Ecto neural progenitor cell (in vitro differentiated cells): ENCODE results near the gene MYDGF.
A peak's percentile ranks its signal among the peaks of the same experiment; 100 is the strongest.

Experiments used
- DNase-seq: peaks from one replicate; pipeline ENCODE4 v3.0.0-alpha.2; 2018; ENCODE audit warnings: low spot score

The MYDGF gene

GRCh38 chr19:4641132-4641531 lies 29.0 kb downstream of the MYDGF start:
- no peak for DNase-seq

GRCh38 chr19:4640247-4641000 lies 29.7 kb downstream of the MYDGF start:
- DNase-seq = no peak

DNA sequence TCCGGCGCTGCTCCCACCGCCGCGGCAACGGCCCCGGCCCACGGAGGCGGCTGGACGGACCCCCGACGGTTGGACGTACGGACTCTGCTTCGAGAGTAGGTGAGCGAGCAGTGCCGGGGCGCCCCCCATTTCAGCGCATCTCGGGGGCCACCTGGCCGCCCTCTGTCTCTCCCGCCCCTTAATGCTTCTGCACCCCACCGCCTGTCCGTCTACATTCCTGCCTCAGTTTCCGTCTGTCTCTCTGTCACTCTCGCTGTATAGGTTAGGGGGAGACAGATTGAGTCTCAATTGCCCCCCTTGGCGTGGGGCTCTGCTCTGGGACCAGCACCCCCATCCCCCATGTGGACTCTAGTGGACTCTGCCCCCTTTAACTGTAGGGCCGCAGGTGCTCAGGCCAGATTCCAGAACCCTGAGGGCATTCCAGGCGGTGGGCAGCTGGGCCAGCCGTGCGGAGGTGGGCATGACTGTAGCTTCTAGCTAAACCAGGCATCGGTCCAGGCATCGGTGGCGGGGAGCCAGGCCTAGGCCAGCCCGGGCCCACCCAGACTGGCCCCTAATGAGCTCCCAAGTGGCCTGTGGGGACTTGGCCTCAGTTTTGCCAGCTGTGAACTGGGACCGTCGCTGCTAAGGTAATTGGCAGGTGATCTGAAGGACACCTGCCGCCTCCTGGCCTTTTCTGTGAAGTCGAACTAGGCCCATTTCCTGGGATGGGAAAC lies 30.5 kb downstream of the MYDGF start:
- DNase-seq = no peak

- DNase-seq = peak; percentile 99
Measured at GRCh38 chr19:4638828-4639530, 31.2 kb downstream of the MYDGF start, which contains the start of gene TNFAIP8L1. Gene TNFAIP8L1, plus strand, starts transcription at chr19:4639516. Its CDS starts 12,354 bp downstream, at chr19:4651870.

DNA sequence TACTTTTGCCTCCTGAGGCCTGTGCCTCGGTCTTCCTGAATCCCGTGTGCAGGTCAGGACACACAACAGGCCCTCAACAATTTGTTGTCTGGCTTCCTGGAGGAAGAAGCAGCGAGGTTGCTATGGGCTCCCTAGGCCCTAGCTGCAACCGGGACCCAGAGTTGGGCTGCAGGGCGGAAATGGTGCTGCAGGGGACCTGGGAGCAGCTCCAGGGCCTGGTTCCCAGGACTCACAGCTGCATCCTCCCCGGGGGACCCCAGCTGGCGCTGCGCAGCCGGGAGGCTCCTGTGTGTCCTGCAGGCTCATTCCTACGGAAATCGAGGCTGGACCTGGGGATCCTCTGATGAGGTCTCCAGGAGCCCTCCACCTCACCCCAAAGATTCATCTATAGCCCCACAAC lies 31.8 kb downstream of the MYDGF start:
- no peak for DNase-seq

DNA sequence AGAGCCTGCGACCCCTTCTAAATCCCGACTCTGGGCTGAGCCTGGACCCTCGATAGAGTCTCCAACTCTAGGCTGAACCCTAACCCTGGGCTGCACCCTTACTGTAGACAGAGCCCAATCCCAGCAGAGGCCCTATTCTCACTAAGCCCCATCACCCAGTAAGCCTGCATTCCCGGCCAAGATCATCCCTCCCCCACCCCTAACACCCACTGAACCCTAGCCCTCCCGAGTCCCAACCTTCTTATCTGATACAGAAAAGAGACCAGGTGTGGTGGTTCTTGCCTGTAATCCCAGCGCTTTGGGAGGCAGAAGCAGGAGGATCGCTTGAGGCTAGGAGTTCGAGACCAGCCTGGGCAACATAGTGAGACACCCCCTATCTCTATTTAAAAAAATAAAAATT lies 33.4 kb downstream of the MYDGF start:
- no peak for DNase-seq

DNA sequence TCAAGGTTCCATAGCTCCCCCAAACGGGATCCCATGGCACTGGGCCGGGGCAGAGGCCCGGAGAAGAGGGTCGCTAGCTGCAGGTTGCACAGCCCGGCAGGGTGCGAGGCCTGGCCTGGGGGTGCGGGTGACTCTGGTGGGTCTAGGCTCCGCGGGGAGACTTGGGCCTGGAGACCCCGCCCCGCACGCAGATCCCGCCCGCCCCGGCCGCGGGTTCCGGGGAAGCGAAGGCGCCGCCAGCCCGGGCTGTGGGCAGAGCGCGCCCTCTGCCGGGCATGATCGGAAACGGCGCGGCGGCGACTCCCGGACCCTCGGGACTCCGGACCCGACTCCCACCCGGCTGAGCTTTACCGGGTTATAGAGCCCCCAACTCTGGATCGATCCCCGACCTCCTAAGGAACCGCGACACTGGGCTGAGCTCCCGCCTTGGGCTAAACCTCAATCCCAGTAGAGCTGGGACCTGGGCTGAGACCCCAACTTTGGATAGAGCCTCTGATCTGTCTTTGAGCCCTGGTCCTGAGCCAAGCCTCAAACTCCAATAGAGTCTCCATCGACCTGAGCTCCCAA lies 33.9 kb downstream of the MYDGF start:
- peak; percentile 89 for DNase-seq

GRCh38 chr19:4635754-4636116 lies 34.4 kb downstream of the MYDGF start:
- DNase-seq = no peak

GRCh38 chr19:4633140-4633967 lies 36.8 kb downstream of the MYDGF start:
- DNase-seq = peak; percentile 64

DNA sequence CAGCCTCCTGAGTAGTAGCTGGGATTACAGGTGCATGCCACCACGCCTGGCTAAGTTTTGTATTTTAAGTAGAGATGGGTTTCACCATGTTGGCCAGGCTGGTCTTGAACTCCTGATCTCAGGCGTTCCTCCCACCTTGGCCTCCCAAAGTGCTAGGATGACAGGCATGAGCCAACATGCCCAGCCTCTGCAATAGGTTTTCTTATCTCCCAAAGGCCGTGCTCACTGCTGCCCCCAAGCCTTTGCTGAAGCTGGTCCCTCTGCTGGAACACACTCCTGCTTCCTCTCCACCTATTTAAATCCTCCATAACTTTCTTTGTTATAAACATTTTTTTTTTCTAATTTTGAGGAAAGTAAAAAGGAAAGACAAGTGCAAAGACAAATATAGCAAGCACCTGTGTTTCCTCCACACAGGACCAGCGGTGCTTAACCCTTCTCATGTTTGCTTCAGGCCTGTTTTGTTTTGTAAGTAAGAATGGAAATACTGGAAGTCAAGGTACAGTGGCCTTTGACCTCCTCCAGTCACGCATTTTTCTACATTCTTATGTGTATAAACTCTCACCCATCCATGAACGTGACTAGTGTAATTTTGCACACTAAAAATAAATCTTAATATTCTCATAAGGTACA lies 45.3 kb downstream of the MYDGF start:
- no peak for DNase-seq

- DNase-seq = no peak
Measured at GRCh38 chr19:4624301-4624700, 45.8 kb downstream of the MYDGF start.

DNA sequence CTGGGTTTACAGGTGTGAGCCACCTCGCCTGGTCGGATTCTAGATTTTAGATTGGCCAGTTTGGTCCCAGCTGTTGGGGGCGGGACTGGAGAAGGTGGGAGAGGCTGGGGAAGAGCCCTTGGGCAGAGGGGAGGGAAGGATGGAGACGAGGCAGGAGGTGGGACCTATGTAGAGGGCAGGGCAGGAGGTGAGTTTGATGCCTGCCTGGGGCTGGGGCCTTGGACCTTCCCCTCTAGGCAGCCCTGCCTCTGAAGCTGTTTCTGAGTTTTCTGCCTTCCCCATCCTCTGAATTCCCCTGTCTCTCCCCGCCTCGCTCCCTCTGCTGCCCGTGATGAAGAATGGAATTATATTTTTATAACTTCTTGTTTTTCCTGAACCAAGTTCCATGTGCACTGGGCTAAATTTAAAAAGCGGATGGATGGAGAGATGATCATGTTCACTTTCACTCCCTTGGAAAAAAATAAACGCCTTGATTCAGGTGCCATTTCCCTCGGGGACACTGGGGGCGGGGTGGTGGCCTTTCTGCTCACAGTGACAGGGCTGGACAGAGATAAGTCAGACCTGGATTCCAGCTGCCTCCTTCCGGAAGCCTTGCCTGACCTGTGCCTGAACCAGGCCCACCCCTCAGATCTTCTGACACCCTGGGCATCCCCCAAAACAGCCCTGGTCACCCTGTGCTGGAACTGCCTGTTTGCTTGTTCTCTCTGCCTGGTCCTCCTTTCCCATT lies 47.3 kb downstream of the MYDGF start:
- DNase-seq = no peak

DNA sequence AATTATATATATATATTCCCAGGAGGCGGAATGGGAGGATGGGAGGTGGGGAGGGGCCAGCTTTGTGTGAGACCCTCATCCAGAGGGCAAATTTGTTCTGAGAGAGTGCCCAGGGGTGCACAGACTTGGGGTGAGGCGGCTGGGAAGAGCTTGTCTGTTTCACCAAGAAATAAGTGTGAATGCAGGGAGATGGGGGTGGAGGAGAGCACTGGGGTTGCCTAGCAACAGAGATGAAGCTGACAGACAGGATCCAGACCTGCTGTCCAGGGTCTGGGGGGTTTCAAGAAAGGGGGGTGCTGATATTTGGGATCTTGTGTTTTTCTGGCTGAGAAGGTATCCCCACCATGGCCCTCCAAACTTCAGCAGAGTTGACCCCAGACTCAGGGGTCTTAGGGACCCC lies 49.5 kb downstream of the MYDGF start:
- no peak for DNase-seq

DNA sequence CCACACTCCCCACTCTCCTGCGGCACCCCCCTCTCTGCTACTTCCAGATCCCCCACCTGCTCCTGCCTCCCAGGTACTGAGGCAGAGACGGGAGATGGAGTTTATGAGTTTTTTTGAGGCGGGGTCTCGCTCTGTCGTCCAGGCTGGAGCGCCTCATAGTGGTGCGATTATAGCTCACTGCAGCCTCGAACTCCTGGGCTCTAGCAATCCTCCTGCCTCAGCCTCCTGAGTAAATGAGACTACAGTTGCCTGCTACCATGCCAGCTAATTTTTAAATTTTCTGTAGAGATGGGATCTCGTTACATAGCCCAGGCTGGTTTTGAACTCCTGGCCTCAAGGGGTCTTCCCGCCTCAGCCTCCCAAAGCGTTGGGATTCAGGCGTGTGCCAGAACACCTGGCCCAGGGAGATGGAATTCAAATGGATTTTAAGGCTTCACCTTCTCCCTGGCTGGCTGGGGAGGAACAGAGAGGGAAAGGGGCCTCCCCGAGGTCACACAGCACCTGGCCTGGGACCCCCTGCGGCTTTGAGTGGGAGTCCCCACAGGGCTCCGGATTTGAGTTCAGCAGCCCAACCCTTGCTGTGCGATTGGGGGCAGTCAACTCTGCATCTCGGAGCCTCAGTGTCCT lies 50.4 kb downstream of the MYDGF start:
- DNase-seq = no peak

DNA sequence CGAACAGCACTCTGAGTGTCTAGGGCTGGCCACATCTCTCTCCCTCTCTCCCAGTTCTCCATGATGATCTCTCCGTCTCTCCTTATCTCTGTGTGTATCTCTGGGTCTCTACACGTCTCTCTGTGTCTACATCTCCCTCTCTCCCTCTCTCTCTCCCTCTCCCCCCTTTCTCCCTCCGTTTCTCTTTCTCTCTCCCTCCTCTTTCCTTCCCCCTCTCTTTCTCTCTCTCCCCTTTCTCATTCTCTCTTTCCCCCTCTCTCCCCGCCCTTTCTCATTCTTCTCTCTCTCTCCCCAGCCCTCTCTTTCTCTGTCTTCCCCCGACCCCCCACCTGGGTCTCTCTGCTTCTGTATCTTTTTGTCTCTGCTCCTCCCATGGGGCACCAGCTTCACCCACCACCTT lies 52.1 kb downstream of the MYDGF start:
- no peak for DNase-seq

- DNase-seq = no peak
Measured at GRCh38 chr19:4613254-4613751, 56.8 kb downstream of the MYDGF start.

DNA sequence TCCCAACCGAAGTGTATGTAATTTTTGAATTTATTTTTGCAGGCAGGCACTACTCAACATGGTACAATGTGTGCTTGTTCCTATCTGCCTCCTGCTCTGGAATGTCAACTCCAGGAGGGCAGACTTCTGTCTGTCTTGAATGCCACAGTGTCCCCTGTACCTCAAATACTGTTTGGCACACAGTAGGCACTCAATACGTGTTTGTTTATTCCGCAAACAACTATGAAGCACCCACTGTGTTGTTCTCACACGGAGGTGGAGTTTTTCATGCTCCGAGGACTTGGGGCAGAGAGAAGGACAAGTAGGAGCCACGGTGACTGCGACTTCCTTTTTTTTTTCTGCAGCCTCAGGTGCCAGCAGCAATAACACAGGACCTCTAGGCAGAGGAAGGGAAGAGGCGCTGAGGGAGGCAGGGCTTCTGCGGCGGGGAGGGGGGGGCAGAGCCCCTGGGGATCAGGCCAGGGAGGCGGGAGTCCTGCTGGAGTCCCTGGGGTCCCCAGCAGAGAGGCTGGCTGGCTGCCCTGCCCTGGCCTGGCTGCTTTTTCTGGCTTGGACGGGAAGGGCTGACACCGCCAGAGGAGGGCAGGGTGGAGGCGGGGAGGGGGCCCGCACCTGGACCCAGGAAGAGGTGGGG lies 60.1 kb downstream of the MYDGF start:
- DNase-seq = no peak
